H1 (cell line): ENCODE data around the gene PCF11. TPM values are rescaled to one million over a fixed set of nuclear protein-coding genes. Genes with fewer than 3 reads are reported as not detected.
A peak's percentile ranks its signal among the peaks of the same experiment; 100 is the strongest.

Experiments used
- CTCF ChIA-PET: fragments of 300-600 bp; sonication (Branson Sonifier 250); formaldehyde crosslinking; loops from one replicate; lab custom pipeline; 2021; ENCODE audit not compliant: partially characterized antibody; lab: Charles Lee
- POLR2A ChIA-PET: fragments of 300-600 bp; sonication (Branson Sonifier 250); formaldehyde crosslinking; loops from one replicate; lab custom pipeline; 2021; ENCODE audit warnings: inconsistent platforms; ENCODE audit not compliant: partially characterized antibody; lab: Charles Lee
- DNase-seq, 2 experiments: peaks; one replicate each; pipeline versions ENCODE4 v3.0.0 to v3.0.0-alpha.2; 2010 to 2022; ENCODE audit warnings: low spot score in 2 of 2, low read depth in 1 of 2, mixed read lengths in 1 of 2
- FAIRE-seq: peaks from 2 replicates; lab custom pipeline; 2011; peaks lifted over from hg19 to GRCh38; lab: Jason Lieb, UNC
- H2AFZ ChIP-seq: 2 replicates; pipeline ENCODE4 v1.8.1; 2012; ENCODE audit warnings: low read length, inconsistent platforms
- H2AK5ac ChIP-seq: 2 replicates; pipeline ENCODE4 v1.6.1; 2013; ENCODE audit warnings: low read depth, low read length
- H2BK120ac ChIP-seq: replicated peaks from 2 replicates; pipeline ENCODE3; 2013; ENCODE audit warnings: low read depth, low read length, inconsistent platforms
- H2BK12ac ChIP-seq: 2 replicates; pipeline ENCODE4 v1.6.1; 2013; ENCODE audit warnings: low read depth, low read length
- H2BK15ac ChIP-seq: 2 replicates; pipeline ENCODE4 v1.6.1; 2013; ENCODE audit warnings: low read length
- H2BK20ac ChIP-seq: 2 replicates; pipeline ENCODE4 v1.6.1; 2013; ENCODE audit warnings: low read length
- H2BK5ac ChIP-seq: 2 replicates; pipeline ENCODE4 v1.6.1; 2013; ENCODE audit warnings: low read depth, low read length
- H3K14ac ChIP-seq: 2 replicates; pipeline ENCODE4 v1.6.1; 2013; ENCODE audit warnings: inconsistent platforms; ENCODE audit not compliant: insufficient read length
- H3K18ac ChIP-seq: 2 replicates; pipeline ENCODE4 v1.6.1; 2013; ENCODE audit warnings: low read length; ENCODE audit errors: extremely low read depth
- H3K23ac ChIP-seq: 2 replicates; pipeline ENCODE4 v1.6.1; 2013; ENCODE audit warnings: inconsistent platforms; ENCODE audit not compliant: insufficient read length
- H3K23me2 ChIP-seq: 2 replicates; pipeline ENCODE4 v1.6.1; 2013; ENCODE audit warnings: low read depth, low read length
- H3K27ac ChIP-seq: 2 replicates; pipeline ENCODE4 v1.6.1; 2011; ENCODE audit warnings: low read depth, low read length, inconsistent platforms
- H3K27me3 ChIP-seq, 4 experiments: replicated peaks in 1 of 4; 1 replicate in 1 of 4; 2 replicates in 3 of 4; pipeline versions ENCODE4 v1.6.1 to v1.8.1; 2011 to 2013; ENCODE audit warnings: low read length in 3 of 4, mild to moderate bottlenecking in 3 of 4, inconsistent platforms in 2 of 4, mixed read lengths in 2 of 4, moderate library complexity in 1 of 4; ENCODE audit not compliant: control insufficient read depth in 3 of 4, insufficient read depth in 3 of 4; ENCODE audit errors: extremely low read depth in 1 of 4
- H3K36me3 ChIP-seq, 4 experiments: 2 replicates each; pipeline versions ENCODE4 v1.6.1 to v1.8.1; 2011 to 2013; ENCODE audit warnings: mild to moderate bottlenecking in 4 of 4, low read length in 3 of 4, moderate library complexity in 2 of 4, control low read depth in 1 of 4, inconsistent platforms in 1 of 4; ENCODE audit not compliant: insufficient read depth in 4 of 4, control insufficient read depth in 2 of 4
- H3K4ac ChIP-seq: replicated peaks from 2 replicates; pipeline ENCODE3; 2013; ENCODE audit warnings: low read length, low read depth, mixed read lengths, inconsistent platforms; ENCODE audit not compliant: insufficient read length
- H3K4me1 ChIP-seq, 4 experiments: replicated peaks in 1 of 4; 1 replicate in 1 of 4; 2 replicates in 3 of 4; pipeline versions ENCODE4 v1.6.1 to v1.8.1; 2011 to 2013; ENCODE audit warnings: low read length in 3 of 4, inconsistent platforms in 2 of 4, mixed read lengths in 1 of 4; ENCODE audit not compliant: insufficient read depth in 4 of 4, control insufficient read depth in 3 of 4
- H3K4me2 ChIP-seq, 2 experiments: 2 replicates each; pipeline versions ENCODE4 v1.6.1 to v1.8.1; 2011 to 2013; ENCODE audit warnings: low read depth in 2 of 2, low read length in 2 of 2, control low read depth in 1 of 2, inconsistent platforms in 1 of 2, mild to moderate bottlenecking in 1 of 2; ENCODE audit not compliant: insufficient read depth in 1 of 2
- H3K4me3 ChIP-seq, 4 experiments: fragments of 200-600, 300-600 bp in 1 of 4; sonication (generic), shearing (Covaris generic), sonication (Bioruptor Twin) in 1 of 4; 2 replicates each; pipeline versions ENCODE4 v1.5.1 to v1.8.1; 2011 to 2016; ENCODE audit warnings: low read length in 4 of 4, low read depth in 3 of 4, control low read depth in 2 of 4, inconsistent platforms in 2 of 4, mild to moderate bottlenecking in 2 of 4, mixed read lengths in 1 of 4, moderate library complexity in 1 of 4; ENCODE audit not compliant: insufficient read depth in 2 of 4; ENCODE audit errors: extremely low read depth in 1 of 4
- H3K56ac ChIP-seq: replicated peaks from 2 replicates; pipeline ENCODE3; 2013; ENCODE audit warnings: low read depth, mild to moderate bottlenecking, mixed read lengths, low read length, inconsistent platforms; ENCODE audit not compliant: insufficient read length
- H3K79me1 ChIP-seq: 2 replicates; pipeline ENCODE4 v1.6.1; 2013; ENCODE audit warnings: low read depth, low read length, control low read depth
- H3K79me2 ChIP-seq, 2 experiments: 2 replicates each; pipeline versions ENCODE4 v1.6.1 to v1.8.1; 2012 to 2013; ENCODE audit warnings: low read length in 2 of 2, mild to moderate bottlenecking in 2 of 2, inconsistent platforms in 1 of 2; ENCODE audit not compliant: insufficient read depth in 2 of 2, control insufficient read depth in 1 of 2
- H3K9ac ChIP-seq, 4 experiments: replicated peaks in 1 of 4; 1 replicate in 1 of 4; 2 replicates in 3 of 4; pipeline versions ENCODE4 v1.6.1 to v1.8.1; 2011 to 2013; ENCODE audit warnings: low read depth in 3 of 4, low read length in 3 of 4, control low read depth in 2 of 4, mild to moderate bottlenecking in 2 of 4, moderate library complexity in 2 of 4, inconsistent platforms in 1 of 4; ENCODE audit errors: extremely low read depth in 1 of 4
- H3K9me3 ChIP-seq, 2 experiments: 2 replicates each; pipeline versions ENCODE4 v1.6.1 to v1.8.1; 2012 to 2013; ENCODE audit warnings: mild to moderate bottlenecking in 2 of 2, moderate library complexity in 2 of 2, control low read depth in 1 of 2, inconsistent platforms in 1 of 2, low read depth in 1 of 2, low read length in 1 of 2, mixed read lengths in 1 of 2; ENCODE audit not compliant: insufficient read depth in 2 of 2
- H4K20me1 ChIP-seq, 2 experiments: replicated peaks in 1 of 2; 2 replicates each; pipeline versions ENCODE3 to v1.8.1; 2011 to 2013; ENCODE audit warnings: inconsistent platforms in 2 of 2, low read length in 2 of 2, mild to moderate bottlenecking in 1 of 2; ENCODE audit not compliant: insufficient read depth in 2 of 2, control insufficient read depth in 1 of 2
- H4K5ac ChIP-seq: 2 replicates; pipeline ENCODE4 v1.6.1; 2013; ENCODE audit warnings: low read length, low read depth, mixed read lengths, inconsistent platforms; ENCODE audit not compliant: insufficient read length
- H4K8ac ChIP-seq: 2 replicates; pipeline ENCODE4 v1.8.0; 2013; ENCODE audit warnings: mild to moderate bottlenecking, moderate library complexity, low read length, inconsistent platforms; ENCODE audit not compliant: insufficient read depth; ENCODE audit errors: extremely low read depth
- H4K91ac ChIP-seq: replicated peaks from 2 replicates; pipeline ENCODE3; 2013; ENCODE audit warnings: low read length, mixed read lengths, inconsistent platforms; ENCODE audit not compliant: insufficient read length
- ASH2L ChIP-seq: fragments of 200-600, 300-600 bp; sonication (generic); IDR thresholded peaks from one replicate; pipeline ENCODE4 v1.7.1; 2017; ENCODE audit warnings: low read length
- CREB1 ChIP-seq: IDR thresholded peaks from 2 replicates; pipeline ENCODE4 v1.6.1; 2012; ENCODE audit warnings: inconsistent platforms
- GABPA ChIP-seq: IDR thresholded peaks from 2 replicates; pipeline ENCODE4 v1.6.1; 2011; ENCODE audit warnings: mild to moderate bottlenecking, low read length, moderate library complexity, borderline replicate concordance; ENCODE audit not compliant: insufficient read depth
- HDAC2 ChIP-seq, 2 experiments: fragments of 300-600 bp in 1 of 2; sonication (generic) in 1 of 2; IDR thresholded peaks; 2 replicates each; pipeline ENCODE4 v1.6.1; 2011 to 2012; ENCODE audit warnings: low read depth in 2 of 2, low read length in 2 of 2, mild to moderate bottlenecking in 2 of 2, moderate library complexity in 2 of 2, borderline replicate concordance in 1 of 2, inconsistent platforms in 1 of 2
- NANOG ChIP-seq: IDR thresholded peaks from 2 replicates; pipeline ENCODE4 v1.6.1; 2011; ENCODE audit warnings: low read length, low read depth, mild to moderate bottlenecking, inconsistent platforms; ENCODE audit not compliant: insufficient read depth, poor library complexity, severe bottlenecking
- POU5F1 ChIP-seq: IDR thresholded peaks from 2 replicates; pipeline ENCODE4 v1.6.1; 2011; ENCODE audit warnings: low read depth, mild to moderate bottlenecking, low read length, moderate library complexity
- SAP30 ChIP-seq: fragments of 300-600 bp; sonication (generic); IDR thresholded peaks from 2 replicates; pipeline ENCODE4 v1.7.1; 2012; ENCODE audit warnings: low read length, moderate library complexity, mild to moderate bottlenecking, inconsistent platforms; ENCODE audit not compliant: insufficient read depth, insufficient replicate concordance
- SP2 ChIP-seq: IDR thresholded peaks from 2 replicates; pipeline ENCODE4 v1.6.1; 2012; ENCODE audit warnings: mild to moderate bottlenecking, low read length, inconsistent platforms
- WGBS, 2 experiments: shearing (Covaris generic) in 1 of 2; methylation state at CpG; one replicate each; pipeline versions ENCODE4 v1.1.6 to v1.1.7; 2013 to 2015; ENCODE audit warnings: low lambda C conversion rate in 2 of 2, mixed read lengths in 2 of 2, inconsistent platforms in 1 of 2, low coverage in 1 of 2, missing lambda C conversion rate in 1 of 2; ENCODE audit not compliant: insufficient replicate concordance in 2 of 2, insufficient coverage in 1 of 2, insufficient read length in 1 of 2; ENCODE audit errors: extremely low coverage in 1 of 2, missing lambda C conversion rate in 1 of 2; 5-methylcytosine and 5-hydroxymethylcytosine counted together
- polyA plus RNA-seq, 7 experiments: library from polyadenylated mRNA; depleted of rRNA in 3 of 7; stranded (reverse) in 5 of 7; unstranded in 2 of 7; fragments of >200 nt in 5 of 7; fragments of 200-250 nt in 2 of 7; gene quantifications; 1 replicate in 5 of 7; 2 replicates in 1 of 7; 4 replicates in 1 of 7; pipeline versions ENCODE4 v1.2.1 to v1.2.3, GENCODE V29; 2011 to 2013; ENCODE audit warnings: missing spikeins in 2 of 7, mixed read lengths in 2 of 7
- total RNA-seq: library from RNA; stranded (reverse); fragmentation: NEBNext Ultra II Directional; extraction: Animal tissue kit (Norgen Biotek cat#: 25700); gene quantifications from 2 replicates; pipeline ENCODE4 v1.2.1, GENCODE V29; 2021

The PCF11 gene
- total and polyA plus RNA-seq, 2 of the 8 experiments (the other 6 are each of a cell fraction or from before 2014, with no cell fraction given) = 25.1 to 47.7 TPM

DNA sequence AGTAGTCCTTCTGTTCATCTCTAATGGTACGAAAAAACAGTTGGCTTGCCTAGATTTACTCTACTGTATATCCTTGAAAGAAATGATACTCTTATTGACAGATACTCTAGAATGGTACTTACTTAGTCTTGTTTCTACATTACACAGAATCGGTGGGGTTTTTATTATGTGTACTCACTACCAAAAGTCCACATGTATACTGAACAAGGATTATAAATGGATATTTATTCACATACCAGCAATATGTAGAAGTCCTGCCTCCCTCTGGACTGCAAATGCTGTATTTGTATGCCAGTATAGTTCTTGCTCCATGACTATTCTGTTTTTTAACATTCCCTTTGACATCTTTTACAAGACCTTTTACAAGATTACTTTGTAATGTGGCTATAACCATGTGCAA is 13.9 kb downstream of the PCF11 start:
- no peak overlapping the region for H3K14ac ChIP-seq
- H3K4ac ChIP-seq = no peak overlapping the region
- H4K5ac ChIP-seq = no peak overlapping the region
- no peak overlapping the region for H3K9ac ChIP-seq
- H4K91ac ChIP-seq = no peak overlapping the region
- H2BK120ac ChIP-seq = no peak overlapping the region
- no peak overlapping the region for H3K23ac ChIP-seq
- H3K56ac ChIP-seq = no peak overlapping the region
- no peak overlapping the region for H2BK15ac ChIP-seq
- TF ChIP-seq NANOG = no peak
- no peak for TF ChIP-seq POU5F1
- TF ChIP-seq SP2 = no peak
- TF ChIP-seq GABPA = no peak
- no peak for TF ChIP-seq CREB1
- TF ChIP-seq ASH2L = no peak
- TF ChIP-seq HDAC2 (IDR thresholded peaks at IDR 0.05; ENCODE audit: borderline replicate concordance in 1 of 2, low read depth in 2 of 2, low read length in 2 of 2) = no peak
- TF ChIP-seq SAP30 = no peak
- H3K4me2 ChIP-seq = peak overlapping the region; percentile 7 to 21; a peak in 2 of 4 replicates
- H2BK12ac ChIP-seq = no peak overlapping the region
- no peaks in the 10 kb centered on the region for H3K23me2 ChIP-seq
- no peaks in the 10 kb centered on the region for H3K4me1 ChIP-seq
- ChIA-PET POLR2A (no interaction called here), CTCF (no interaction called here)
- H3K27me3 ChIP-seq = no peaks in the 10 kb centered on the region
- no peak overlapping the region for H2AK5ac ChIP-seq
- 83% methylated on average over 2 of the region's 2 CpGs; no CpG with 5 or more reads in 1 of the 2 experiments for WGBS, 2 experiments
- no peak overlapping the region for H3K27ac ChIP-seq
- DNase-seq = no peak
- H3K36me3 ChIP-seq = peaks cover 21 to 93% (median 62%) of the 10 kb centered on the region in 4 experiments
- no peak for FAIRE-seq
- no peak overlapping the region for H2BK5ac ChIP-seq
- peaks cover 9% of the 10 kb centered on the region for H3K79me1 ChIP-seq
- peak overlapping the region in 1 of 4 experiments; percentile 8; a peak in 1 of 8 replicates for H3K4me3 ChIP-seq
- H3K9me3 ChIP-seq = no peaks in the 10 kb centered on the region
- H2AFZ ChIP-seq = no peak overlapping the region
- no peak overlapping the region for H3K18ac ChIP-seq
- H2BK20ac ChIP-seq = no peak overlapping the region
- peaks cover 7 to 88% of the 10 kb centered on the region in 2 experiments for H3K79me2 ChIP-seq
- no peak overlapping the region for H4K8ac ChIP-seq
- peaks cover 13% of the 10 kb centered on the region in 2 experiments for H4K20me1 ChIP-seq
